Measurements from ENCODE around the gene ANO7.

The ANO7 gene

DNA sequence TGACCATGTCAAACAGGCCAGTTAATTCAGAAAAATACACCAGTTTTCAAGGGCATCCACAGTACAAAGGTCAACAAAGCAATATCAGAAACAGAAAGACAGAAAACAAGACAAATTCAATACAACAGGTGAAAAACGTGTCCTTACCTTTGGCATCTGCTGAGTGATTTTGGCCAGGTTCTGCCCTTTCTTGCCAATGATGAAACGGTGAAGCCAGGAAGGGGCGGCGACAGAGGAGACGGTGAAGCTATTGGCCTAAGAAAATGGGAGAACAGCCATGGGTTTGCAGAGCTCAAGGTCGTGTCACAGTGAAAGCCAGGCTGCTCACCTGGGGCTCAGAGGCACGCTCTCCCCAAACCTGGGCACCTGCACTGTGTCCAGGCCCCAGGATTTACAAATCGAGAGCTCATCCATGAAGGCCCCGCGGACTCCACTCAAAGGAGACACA, 66.5 kb downstream of the ANO7 start:
- Histone ChIP-seq H3K4ac (ENCODE audit: low read depth, low read length) (no peak overlapping the region), H3K4me2 (ENCODE audit: low read length) (no peak overlapping the region), H2AFZ (ENCODE audit: insufficient read depth, low read length, poor library complexity) (no peak overlapping the region), H2AK5ac (ENCODE audit: low read length) (no peak overlapping the region), H3K36me3 (ENCODE audit: control insufficient read depth in 1 of 2, insufficient read depth in 2 of 2, low read length in 2 of 2) (peaks cover 75 to 84% of the 10 kb centered on the region in 2 experiments), H2BK5ac (ENCODE audit: low read depth, low read length, poor library complexity) (no peak overlapping the region), H4K12ac (ENCODE audit: low read depth, low read length) (no peak overlapping the region), H3K18ac (ENCODE audit: low read length) (no peak overlapping the region), H2BK12ac (ENCODE audit: low read length) (no peak overlapping the region), H3K4me1 (ENCODE audit: control insufficient read depth in 1 of 2, insufficient read depth in 2 of 2, low read length in 2 of 2) (no peaks in the 10 kb centered on the region), H2BK120ac (ENCODE audit: insufficient read depth, low read length, poor library complexity) (no peak overlapping the region), H4K8ac (ENCODE audit: low read depth, low read length) (no peak overlapping the region), H4K91ac (ENCODE audit: low read depth, low read length) (no peak overlapping the region), H3K9me3 (ENCODE audit: insufficient read depth, low read depth, low read length) (no peaks in the 10 kb centered on the region), H3K23ac (ENCODE audit: low read length) (no peak overlapping the region), H3K27ac (ENCODE audit: low read depth, low read length) (no peak overlapping the region), H3K9ac (ENCODE audit: low read length) (no peak overlapping the region), H3K79me1 (ENCODE audit: low read length) (no peaks in the 10 kb centered on the region), H3K79me2 (ENCODE audit: control insufficient read depth, insufficient read depth, low read length, poor library complexity) (no peaks in the 10 kb centered on the region), H3K27me3 (ENCODE audit: insufficient read depth, low read length) (no peaks in the 10 kb centered on the region), H3K4me3 (ENCODE audit: low read depth, low read length) (no peak overlapping the region), H3K14ac (ENCODE audit: low read length) (no peak overlapping the region)
- no CpG with 5 or more reads among the region's 10 CpGs for WGBS (ENCODE audit: extremely low coverage, insufficient coverage, insufficient read length)
- DNase-seq = no peak

DNA sequence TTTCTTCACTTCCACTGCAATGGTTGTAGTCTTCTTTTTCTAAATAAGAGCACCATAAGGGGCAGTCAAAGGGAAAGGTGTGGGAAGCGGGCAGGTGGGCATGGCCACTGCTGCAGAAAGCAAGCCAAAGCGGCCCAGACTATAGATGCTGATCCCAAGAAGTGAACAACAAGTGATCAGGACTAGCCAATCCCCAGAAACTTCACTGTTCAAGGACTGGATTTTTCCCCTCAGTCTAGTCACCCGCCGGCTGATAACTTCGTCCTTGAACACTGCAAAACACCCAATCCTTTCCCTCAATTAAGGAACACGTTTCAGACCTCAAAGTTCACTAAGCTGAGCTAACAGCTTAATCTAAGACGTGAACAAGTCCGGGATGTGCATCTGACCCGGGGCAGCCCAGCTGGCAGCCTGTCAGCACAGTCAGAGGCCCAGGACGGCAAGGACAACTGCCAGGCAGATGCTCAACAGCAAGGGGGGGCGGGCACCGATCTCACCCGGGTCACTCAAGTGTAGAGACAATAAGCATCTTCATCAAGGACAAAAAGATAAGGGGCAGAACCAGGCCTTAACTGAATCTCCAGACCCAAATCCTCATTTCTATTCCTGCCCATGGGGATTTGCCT, 67.2 kb downstream of the ANO7 start:
- Histone ChIP-seq H3K18ac (ENCODE audit: low read length) (no peak overlapping the region), H3K79me2 (ENCODE audit: control insufficient read depth, insufficient read depth, low read length, poor library complexity) (no peaks in the 10 kb centered on the region), H3K4me1 (ENCODE audit: control insufficient read depth in 1 of 2, insufficient read depth in 2 of 2, low read length in 2 of 2) (no peaks in the 10 kb centered on the region), H3K27ac (ENCODE audit: low read depth, low read length) (no peak overlapping the region), H2BK12ac (ENCODE audit: low read length) (no peak overlapping the region), H3K27me3 (ENCODE audit: insufficient read depth, low read length) (no peaks in the 10 kb centered on the region), H2AFZ (ENCODE audit: insufficient read depth, low read length, poor library complexity) (no peak overlapping the region), H3K4ac (ENCODE audit: low read depth, low read length) (no peak overlapping the region), H3K23ac (ENCODE audit: low read length) (no peak overlapping the region), H3K4me3 (ENCODE audit: low read depth, low read length) (no peak overlapping the region), H3K14ac (ENCODE audit: low read length) (no peak overlapping the region), H3K79me1 (ENCODE audit: low read length) (no peaks in the 10 kb centered on the region), H4K8ac (ENCODE audit: low read depth, low read length) (no peak overlapping the region), H4K12ac (ENCODE audit: low read depth, low read length) (no peak overlapping the region), H3K4me2 (ENCODE audit: low read length) (no peak overlapping the region), H2AK5ac (ENCODE audit: low read length) (no peak overlapping the region), H2BK5ac (ENCODE audit: low read depth, low read length, poor library complexity) (no peak overlapping the region), H3K36me3 (ENCODE audit: control insufficient read depth in 1 of 2, insufficient read depth in 2 of 2, low read length in 2 of 2) (peaks cover 73 to 81% of the 10 kb centered on the region in 2 experiments), H3K9ac (ENCODE audit: low read length) (no peak overlapping the region), H2BK120ac (ENCODE audit: insufficient read depth, low read length, poor library complexity) (no peak overlapping the region), H4K91ac (ENCODE audit: low read depth, low read length) (no peak overlapping the region), H3K9me3 (ENCODE audit: insufficient read depth, low read depth, low read length) (no peaks in the 10 kb centered on the region)
- no peak for DNase-seq
- WGBS (ENCODE audit: extremely low coverage, insufficient coverage, insufficient read length) = no CpG with 5 or more reads among the region's 13 CpGs

DNA sequence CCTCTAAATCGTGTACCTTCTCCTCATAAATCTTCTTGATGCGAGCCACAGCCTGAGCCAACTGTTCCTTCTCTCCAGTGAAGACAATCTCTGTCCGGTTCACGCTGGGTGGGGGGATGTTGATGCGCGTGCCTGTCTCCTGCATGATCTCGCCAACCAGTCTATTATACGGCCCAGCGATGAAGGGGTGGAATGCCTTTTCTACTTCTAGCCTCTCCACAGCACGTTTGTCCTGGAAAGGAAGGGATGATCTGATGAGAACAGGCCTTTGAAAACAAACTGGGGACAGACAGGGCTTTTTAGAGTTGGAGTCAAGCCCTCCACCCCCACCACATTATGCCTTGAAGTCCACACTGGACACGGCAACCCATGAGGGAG, 67.7 kb downstream of the ANO7 start:
- no peak overlapping the region for H4K12ac ChIP-seq (ENCODE audit: low read depth, low read length)
- H3K4ac ChIP-seq (ENCODE audit: low read depth, low read length) = no peak overlapping the region
- H2BK12ac ChIP-seq (ENCODE audit: low read length) = no peak overlapping the region
- H3K4me1 ChIP-seq (ENCODE audit: control insufficient read depth in 1 of 2, insufficient read depth in 2 of 2, low read length in 2 of 2) = no peaks in the 10 kb centered on the region
- peaks cover 72 to 80% of the 10 kb centered on the region in 2 experiments for H3K36me3 ChIP-seq (ENCODE audit: control insufficient read depth in 1 of 2, insufficient read depth in 2 of 2, low read length in 2 of 2)
- no peak overlapping the region for H3K23ac ChIP-seq (ENCODE audit: low read length)
- no peak overlapping the region for H4K91ac ChIP-seq (ENCODE audit: low read depth, low read length)
- H2AK5ac ChIP-seq (ENCODE audit: low read length) = no peak overlapping the region
- no peak overlapping the region for H2BK120ac ChIP-seq (ENCODE audit: insufficient read depth, low read length, poor library complexity)
- H2AFZ ChIP-seq (ENCODE audit: insufficient read depth, low read length, poor library complexity) = no peak overlapping the region
- no peak overlapping the region for H3K9ac ChIP-seq (ENCODE audit: low read length)
- H2BK5ac ChIP-seq (ENCODE audit: low read depth, low read length, poor library complexity) = no peak overlapping the region
- no peaks in the 10 kb centered on the region for H3K79me1 ChIP-seq (ENCODE audit: low read length)
- no peaks in the 10 kb centered on the region for H3K27me3 ChIP-seq (ENCODE audit: insufficient read depth, low read length)
- no peaks in the 10 kb centered on the region for H3K9me3 ChIP-seq (ENCODE audit: insufficient read depth, low read depth, low read length)
- H4K8ac ChIP-seq (ENCODE audit: low read depth, low read length) = no peak overlapping the region
- no peak overlapping the region for H3K4me3 ChIP-seq (ENCODE audit: low read depth, low read length)
- H3K18ac ChIP-seq (ENCODE audit: low read length) = no peak overlapping the region
- DNase-seq = no peak
- WGBS (ENCODE audit: extremely low coverage, insufficient coverage, insufficient read length) = no CpG with 5 or more reads among the region's 11 CpGs
- H3K79me2 ChIP-seq (ENCODE audit: control insufficient read depth, insufficient read depth, low read length, poor library complexity) = no peaks in the 10 kb centered on the region
- no peak overlapping the region for H3K27ac ChIP-seq (ENCODE audit: low read depth, low read length)
- H3K14ac ChIP-seq (ENCODE audit: low read length) = no peak overlapping the region
- H3K4me2 ChIP-seq (ENCODE audit: low read length) = no peak overlapping the region

DNA sequence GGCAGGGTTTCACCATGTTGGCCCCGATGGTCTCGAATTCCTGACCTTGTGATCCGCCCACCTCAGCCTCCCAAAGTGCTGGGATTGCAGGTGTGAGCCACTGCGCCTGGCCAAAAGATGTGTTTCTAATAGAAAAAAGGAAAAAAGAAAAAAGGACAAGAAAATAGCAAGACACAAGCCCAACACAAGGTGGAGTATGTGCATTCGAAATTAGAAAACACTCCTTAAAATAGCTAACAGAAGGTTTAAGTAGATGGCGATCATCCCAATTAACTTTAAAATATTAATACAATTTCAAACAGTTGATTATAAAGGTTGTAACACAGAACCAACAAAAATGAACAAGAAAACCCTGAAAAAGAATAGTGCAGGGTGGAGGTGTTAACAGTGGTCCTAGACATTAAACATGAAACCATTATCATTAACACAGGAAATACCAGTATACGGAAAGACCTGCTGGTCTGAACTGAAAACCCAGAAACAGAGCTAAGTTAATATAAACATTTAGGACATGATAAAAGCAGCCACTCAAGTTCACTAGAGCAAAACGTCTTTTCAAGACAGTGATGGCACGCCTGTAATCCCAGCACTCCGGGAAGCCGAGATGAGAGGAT, 69.0 kb downstream of the ANO7 start:
- no peak overlapping the region for H3K18ac ChIP-seq (ENCODE audit: low read length)
- H3K36me3 ChIP-seq (ENCODE audit: control insufficient read depth in 1 of 2, insufficient read depth in 2 of 2, low read length in 2 of 2) = peaks cover 67 to 78% of the 10 kb centered on the region in 2 experiments

More for the DNA sequence above, 69.0 kb downstream of the ANO7 start:
- Histone ChIP-seq H2BK5ac (ENCODE audit: low read depth, low read length, poor library complexity) (no peak overlapping the region), H3K79me1 (ENCODE audit: low read length) (no peaks in the 10 kb centered on the region), H3K14ac (ENCODE audit: low read length) (no peak overlapping the region), H3K23ac (ENCODE audit: low read length) (no peak overlapping the region), H3K27ac (ENCODE audit: low read depth, low read length) (no peak overlapping the region), H3K9me3 (ENCODE audit: insufficient read depth, low read depth, low read length) (no peaks in the 10 kb centered on the region), H3K79me2 (ENCODE audit: control insufficient read depth, insufficient read depth, low read length, poor library complexity) (no peaks in the 10 kb centered on the region), H4K8ac (ENCODE audit: low read depth, low read length) (no peak overlapping the region), H3K4ac (ENCODE audit: low read depth, low read length) (no peak overlapping the region), H3K27me3 (ENCODE audit: insufficient read depth, low read length) (no peaks in the 10 kb centered on the region), H2BK12ac (ENCODE audit: low read length) (no peak overlapping the region), H2AK5ac (ENCODE audit: low read length) (no peak overlapping the region), H4K12ac (ENCODE audit: low read depth, low read length) (no peak overlapping the region), H2AFZ (ENCODE audit: insufficient read depth, low read length, poor library complexity) (no peak overlapping the region), H4K91ac (ENCODE audit: low read depth, low read length) (no peak overlapping the region), H3K4me3 (ENCODE audit: low read depth, low read length) (no peak overlapping the region), H3K4me1 (ENCODE audit: control insufficient read depth in 1 of 2, insufficient read depth in 2 of 2, low read length in 2 of 2) (no peaks in the 10 kb centered on the region), H3K4me2 (ENCODE audit: low read length) (no peak overlapping the region), H3K9ac (ENCODE audit: low read length) (no peak overlapping the region), H2BK120ac (ENCODE audit: insufficient read depth, low read length, poor library complexity) (no peak overlapping the region)
- no CpG with 5 or more reads among the region's 11 CpGs for WGBS (ENCODE audit: extremely low coverage, insufficient coverage, insufficient read length)
- DNase-seq = no peak
